HG03354 (cell line): ENCODE results near the gene TPGS2.
"Not testable (repeated sequence)": the region's sequence is repeated elsewhere in the genome, so short reads cannot be mapped to it uniquely, and the experiment has no call there.

ENCODE experiments used
- ATAC-seq: cut with Tn5 transposase; IDR thresholded peaks from one replicate; pipeline ENCODE4 v1.9.1; 2021; ENCODE audit warnings: mild to moderate bottlenecking; ENCODE audit not compliant: unreplicated experiment, poor library complexity, severe bottlenecking

The TPGS2 gene

GRCh38 chr18:36826556-36826955 is 2.2 kb downstream of the TPGS2 start:
- no peak for ATAC-seq

DNA sequence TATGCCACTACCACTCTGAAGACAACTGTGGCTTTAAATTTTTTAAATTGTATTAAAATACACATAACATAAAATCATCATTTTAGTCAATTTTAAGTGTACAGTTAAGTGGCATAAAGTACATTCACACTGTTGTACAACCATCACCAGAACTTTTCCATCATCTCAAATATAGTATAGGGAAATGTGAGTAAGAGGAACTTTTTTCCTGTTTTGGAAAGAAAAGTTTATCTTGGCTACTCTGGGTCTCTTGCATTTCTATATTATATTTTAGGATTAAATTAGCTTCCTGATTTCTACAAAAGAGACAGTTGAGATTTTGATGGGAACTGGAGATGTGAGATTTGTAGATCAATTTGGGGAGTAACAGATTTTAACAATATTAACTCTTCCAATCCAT is 3.3 kb downstream of the TPGS2 start:
- no peak for ATAC-seq

GRCh38 chr18:36821681-36822080 is 7.1 kb downstream of the TPGS2 start:
- ATAC-seq, result no peak

GRCh38 chr18:36819621-36820020 is 9.2 kb downstream of the TPGS2 start:
- ATAC-seq, result no peak

- no peak for ATAC-seq
Measured at GRCh38 chr18:36818652-36819051, 10.2 kb downstream of the TPGS2 start.

DNA sequence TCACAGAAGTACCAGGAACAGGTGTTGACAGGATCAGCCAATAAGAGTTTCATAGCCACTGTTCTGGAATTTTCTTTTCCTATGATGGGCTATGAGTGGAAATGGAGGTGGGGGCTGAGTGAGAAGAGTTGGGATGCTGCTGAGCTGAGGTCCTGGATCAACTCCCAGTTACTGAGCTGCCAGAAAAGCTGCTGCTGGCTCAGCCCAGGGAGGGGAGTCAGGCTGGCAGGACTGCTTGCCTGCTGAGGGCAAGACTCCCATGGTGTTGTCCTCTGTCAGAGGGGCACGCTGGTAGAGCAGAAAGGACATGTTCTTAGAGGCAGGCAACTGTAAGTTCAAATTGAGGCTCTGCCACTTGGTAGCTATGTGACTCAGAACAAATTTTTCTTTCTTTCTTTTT is 11.8 kb downstream of the TPGS2 start:
- no peak for ATAC-seq

GRCh38 chr18:36816096-36816495 is 12.7 kb downstream of the TPGS2 start:
- ATAC-seq, result not testable (repeated sequence)

DNA sequence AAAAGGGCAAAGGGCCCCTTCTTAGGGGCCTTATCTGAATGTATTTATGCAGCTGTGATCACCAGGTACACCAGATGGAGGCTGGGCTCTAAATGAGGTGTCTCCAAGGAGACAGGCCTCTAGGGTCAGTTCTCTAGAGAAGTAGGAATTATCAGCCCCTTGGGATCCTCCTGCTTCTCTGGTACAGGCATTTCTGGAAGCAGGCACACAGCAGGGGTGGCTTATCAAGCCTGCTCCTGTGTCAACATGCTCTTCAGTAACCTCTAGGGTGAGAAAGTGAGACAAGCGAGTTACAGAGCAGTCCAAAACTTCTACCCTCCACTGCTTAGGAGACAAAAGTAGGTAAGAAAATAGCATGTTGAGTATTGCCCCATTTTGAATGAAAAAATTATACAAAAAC is 13.8 kb downstream of the TPGS2 start:
- ATAC-seq, result no peak

DNA sequence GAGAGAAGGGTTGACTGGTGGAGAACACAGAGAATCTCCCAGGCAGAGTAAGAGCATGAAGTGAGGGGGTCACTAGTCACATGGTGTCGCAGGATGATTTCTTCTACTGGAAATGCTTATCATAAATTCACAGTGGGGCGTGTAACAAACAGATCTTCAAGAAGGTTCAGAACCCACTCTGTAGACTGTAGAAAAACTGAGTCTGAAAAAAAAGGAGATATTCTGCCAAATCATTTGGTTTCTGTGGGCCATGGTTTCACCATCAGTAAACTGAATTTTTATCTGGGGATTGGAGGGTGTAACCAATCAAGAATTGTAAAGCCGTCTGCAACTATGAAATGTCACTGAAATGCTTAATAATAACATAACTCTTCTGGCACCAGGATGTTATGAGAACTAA is 15.0 kb downstream of the TPGS2 start:
- no peak for ATAC-seq

GRCh38 chr18:36813101-36813775 is 15.6 kb downstream of the TPGS2 start:
- ATAC-seq, result no peak

- no peak for ATAC-seq
Measured at GRCh38 chr18:36812678-36813077, 16.1 kb downstream of the TPGS2 start.

GRCh38 chr18:36811955-36812354 is 16.8 kb downstream of the TPGS2 start:
- no peak for ATAC-seq

GRCh38 chr18:36811430-36811829 is 17.4 kb downstream of the TPGS2 start:
- ATAC-seq, result no peak

DNA sequence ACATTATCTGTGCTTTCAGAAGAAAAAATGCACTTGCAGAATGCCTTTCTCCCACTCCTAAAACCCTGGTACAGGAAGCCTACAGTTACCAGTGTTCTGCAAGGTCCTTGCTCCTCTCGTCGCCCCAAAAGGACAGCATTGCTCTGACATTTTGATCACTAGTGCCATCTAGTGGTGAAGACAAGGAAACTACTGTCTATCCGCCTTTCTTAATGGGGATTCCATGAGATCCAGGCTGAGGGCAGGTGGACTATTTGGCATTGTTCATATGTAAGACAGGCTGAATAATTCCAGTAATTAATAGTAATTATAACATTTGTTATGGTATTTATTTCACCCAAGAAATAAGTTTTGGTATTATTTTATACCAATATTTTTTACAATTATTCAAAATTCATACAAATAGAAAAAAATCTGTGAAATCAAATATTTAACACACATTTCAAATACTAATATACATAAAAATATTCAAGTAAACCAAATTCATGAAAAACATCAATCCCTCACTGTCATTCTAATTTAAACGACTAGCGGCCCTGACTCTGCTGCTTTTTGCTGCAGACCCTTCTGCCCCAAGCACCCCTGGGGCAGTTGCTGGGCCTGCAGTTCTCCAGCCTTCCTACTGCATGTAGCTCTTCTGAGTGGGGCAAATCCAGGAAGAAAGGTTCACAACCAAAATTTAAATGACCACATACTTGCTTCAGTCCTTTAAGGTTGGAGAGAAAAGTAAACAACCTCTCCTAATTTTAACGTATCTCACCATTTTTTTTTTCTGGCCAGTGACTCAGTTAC is 19.0 kb downstream of the TPGS2 start:
- ATAC-seq, result peak; percentile 99

- no peak for ATAC-seq
Measured at GRCh38 chr18:36808681-36809080, 20.1 kb downstream of the TPGS2 start.

DNA sequence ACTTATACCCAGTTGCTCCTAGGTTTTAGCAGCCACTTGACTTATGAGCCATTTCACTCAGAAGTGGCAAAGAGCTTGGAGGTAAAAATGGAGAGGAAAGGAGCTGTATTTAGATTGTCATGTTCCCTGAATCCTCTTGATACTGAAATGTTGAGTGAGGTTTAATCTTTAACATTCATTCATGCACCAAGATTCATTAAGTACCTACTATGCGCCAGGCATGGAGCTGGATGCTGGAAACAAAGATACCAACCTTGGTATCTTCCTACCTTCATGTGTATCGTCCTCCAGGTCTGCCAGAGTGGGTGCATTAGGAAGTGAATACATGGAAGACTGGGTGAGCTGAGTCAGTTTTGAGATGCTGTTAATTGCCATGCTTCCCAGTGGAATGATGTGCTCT is 23.7 kb downstream of the TPGS2 start:
- ATAC-seq, result no peak

DNA sequence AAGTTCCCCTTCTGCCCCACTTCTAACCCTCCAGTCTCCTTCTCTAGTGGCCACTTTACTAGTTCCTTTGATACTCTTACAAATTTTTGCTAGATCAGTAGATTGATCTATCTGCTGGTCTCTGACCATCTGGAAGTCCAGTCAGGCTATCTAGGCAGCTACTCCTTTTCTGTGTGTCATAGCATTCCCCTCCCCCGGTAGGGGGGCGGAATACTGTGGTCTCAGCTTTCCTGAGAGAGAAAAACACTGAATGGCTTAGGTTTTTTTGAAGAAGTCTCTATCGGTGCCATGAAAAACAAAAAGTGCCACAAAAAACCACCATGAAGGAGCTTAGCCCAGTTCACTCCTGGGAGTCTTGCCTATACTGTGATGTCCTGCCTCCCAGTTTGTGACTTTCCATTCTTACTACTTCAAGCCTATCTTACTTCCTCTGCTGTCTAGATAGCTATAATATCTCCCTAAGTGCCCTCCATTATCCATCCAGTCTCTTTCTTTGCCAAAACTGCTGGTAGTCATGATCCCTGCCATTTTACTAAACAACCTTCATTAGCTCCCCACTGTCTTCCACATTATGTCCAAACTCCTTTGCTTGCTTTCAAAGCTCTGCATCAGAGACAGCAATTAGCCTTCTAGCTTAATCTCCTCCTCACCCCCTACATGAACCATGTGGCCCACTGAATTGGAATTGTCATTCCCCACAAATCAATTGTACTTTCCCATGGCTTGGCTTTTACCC is 29.9 kb downstream of the TPGS2 start:
- no peak for ATAC-seq

DNA sequence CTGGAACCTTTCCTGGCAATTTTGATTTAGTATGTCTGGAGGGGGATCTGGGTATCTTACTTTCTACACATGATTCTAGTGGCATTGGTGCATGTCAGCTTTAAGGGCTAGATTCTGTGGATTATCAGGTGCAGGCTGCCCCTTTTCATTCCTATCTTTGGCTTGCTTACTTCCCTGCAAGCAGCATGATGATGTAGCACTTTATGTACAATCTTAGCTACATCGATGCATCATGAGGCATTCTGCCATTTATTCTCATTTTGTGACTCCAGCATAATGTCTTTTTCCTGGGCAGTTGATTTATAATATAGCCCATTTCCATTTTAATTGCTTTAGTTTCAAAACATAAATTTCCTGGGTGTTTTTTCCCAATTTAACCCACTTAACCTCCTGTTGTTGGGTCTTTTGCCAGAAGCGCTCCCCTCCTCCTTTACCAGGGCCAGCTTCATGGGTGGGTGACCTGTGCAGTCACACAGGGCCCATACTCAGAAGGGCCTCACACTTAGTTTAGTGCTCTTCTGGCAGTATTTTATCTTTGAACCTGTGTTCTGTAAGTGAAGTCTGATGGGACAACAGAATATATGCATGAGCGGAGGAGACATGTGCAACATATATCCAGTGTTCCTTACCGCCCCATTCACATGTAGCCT is 36.0 kb downstream of the TPGS2 start:
- ATAC-seq, result no peak

DNA sequence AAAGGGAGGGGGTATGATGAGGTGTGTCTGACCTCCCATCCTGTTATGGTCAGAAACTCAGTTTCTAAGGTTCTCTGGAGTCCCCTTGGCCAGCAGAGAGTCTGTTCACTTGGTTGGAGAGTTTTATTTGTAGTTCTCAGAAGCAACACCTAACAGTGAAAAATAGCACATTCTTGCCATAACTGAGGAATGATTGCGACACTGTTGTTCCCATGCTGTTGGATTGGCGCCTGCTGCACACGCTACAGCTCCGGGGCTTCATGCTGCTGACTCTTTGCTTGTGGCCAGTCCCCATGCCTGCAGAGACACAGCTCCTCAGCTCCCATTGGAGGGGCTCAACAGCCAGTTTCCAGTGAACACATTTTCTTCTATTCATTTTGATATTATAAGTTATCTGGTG is 42.1 kb downstream of the TPGS2 start:
- no peak for ATAC-seq

DNA sequence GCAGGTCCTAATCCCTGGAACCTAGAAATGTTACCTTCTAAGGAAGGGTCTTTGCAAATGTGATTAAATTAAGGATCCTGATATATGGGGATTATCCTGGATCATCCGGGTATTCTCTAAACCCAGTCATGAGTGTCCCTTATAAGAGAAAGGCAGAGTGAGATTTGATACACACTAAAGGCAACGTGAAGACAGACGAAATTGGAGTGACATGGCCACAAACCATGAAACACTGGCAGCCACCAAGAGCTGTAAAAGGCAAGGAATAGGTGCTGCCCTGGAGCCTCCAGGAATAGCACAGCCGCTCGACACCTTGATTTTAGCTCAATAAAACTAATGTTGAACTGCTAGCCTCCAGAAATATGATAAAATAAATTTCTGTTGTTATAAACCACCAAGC is 45.0 kb downstream of the TPGS2 start:
- ATAC-seq, result no peak
